T-helper 2 cell treated with Interferon-gamma antibody and Interleukin-4, amounts not matched to agents 5 μg/mL and 100 μg/mL, for 36 hours (primary cell): ENCODE measurements around the gene MAPK11.

Experiments
- DNase-seq: peaks from one replicate; pipeline ENCODE4 v3.0.0; 2021; ENCODE audit warnings: low spot score
- H3K27ac Mint-ChIP-seq: one replicate; pipeline ENCODE4 v1.8.0; 2021; ENCODE audit warnings: mild to moderate bottlenecking, mixed read lengths
- H3K27me3 Mint-ChIP-seq: one replicate; pipeline ENCODE4 v1.8.0; 2021; ENCODE audit warnings: low read depth, mixed read lengths
- H3K36me3 Mint-ChIP-seq: one replicate; pipeline ENCODE4 v1.8.0; 2021; ENCODE audit warnings: low read depth, mixed read lengths
- H3K4me1 Mint-ChIP-seq: one replicate; pipeline ENCODE4 v1.8.0; 2021; ENCODE audit warnings: low read depth, mixed read lengths
- H3K4me3 Mint-ChIP-seq: one replicate; pipeline ENCODE4 v1.8.0; 2022; ENCODE audit warnings: mild to moderate bottlenecking, moderate library complexity, mixed read lengths
- H3K9me3 Mint-ChIP-seq: one replicate; pipeline ENCODE4 v1.8.0; 2021; ENCODE audit warnings: mixed read lengths

The MAPK11 gene

DNA sequence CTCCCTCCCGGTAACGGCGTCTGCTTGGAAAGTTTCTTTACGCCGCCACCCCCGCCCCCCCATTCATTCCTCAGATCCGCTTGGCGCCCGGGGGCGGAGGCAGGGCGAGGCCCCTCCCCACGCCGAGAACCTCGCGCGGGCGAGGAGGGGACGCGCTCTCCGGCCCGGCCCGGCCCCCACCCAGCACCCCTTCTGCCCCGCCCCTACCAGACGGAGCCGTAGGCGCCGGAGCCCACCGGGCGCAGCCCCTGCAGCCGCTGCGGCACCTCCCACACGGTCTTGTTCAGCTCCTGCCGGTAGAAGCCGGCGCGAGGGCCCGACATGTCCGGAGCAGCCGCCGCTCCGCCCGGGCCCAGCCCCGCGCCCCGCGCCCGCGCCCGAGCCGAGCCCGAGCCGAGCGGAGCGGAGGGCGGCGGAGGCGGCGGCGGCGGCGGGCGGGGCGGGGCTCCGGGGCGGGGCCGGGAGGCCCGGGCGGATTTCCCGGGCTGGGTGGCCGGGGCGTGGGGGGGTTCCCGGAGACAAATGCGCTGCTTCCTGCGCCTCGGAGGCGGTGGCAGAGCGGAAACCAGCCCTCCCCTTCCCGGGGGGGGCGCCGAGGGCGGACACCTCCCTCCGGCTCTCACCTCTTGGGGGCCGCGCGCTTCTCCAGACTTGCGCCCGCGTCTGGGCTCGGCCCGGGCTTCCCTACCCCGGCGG is at the start of gene MAPK11:
Gene MAPK11 (minus strand): TSS at position 411 of the 696 bp plus-strand sequence. CDS start 88 bp downstream, at position 323.
- peaks cover 5% of the 10 kb centered on the region for H3K4me1 Mint-ChIP-seq
- H3K36me3 Mint-ChIP-seq = no peaks in the 10 kb centered on the region
- peak; percentile 79 for DNase-seq
- H3K4me3 Mint-ChIP-seq = peak within 1 kb of the TSS; percentile 71
- no peak within 1 kb of the TSS for H3K27ac Mint-ChIP-seq
- H3K9me3 Mint-ChIP-seq = no peaks in the 10 kb centered on the region
- H3K27me3 Mint-ChIP-seq = peaks cover 19% of the 10 kb centered on the region

DNA sequence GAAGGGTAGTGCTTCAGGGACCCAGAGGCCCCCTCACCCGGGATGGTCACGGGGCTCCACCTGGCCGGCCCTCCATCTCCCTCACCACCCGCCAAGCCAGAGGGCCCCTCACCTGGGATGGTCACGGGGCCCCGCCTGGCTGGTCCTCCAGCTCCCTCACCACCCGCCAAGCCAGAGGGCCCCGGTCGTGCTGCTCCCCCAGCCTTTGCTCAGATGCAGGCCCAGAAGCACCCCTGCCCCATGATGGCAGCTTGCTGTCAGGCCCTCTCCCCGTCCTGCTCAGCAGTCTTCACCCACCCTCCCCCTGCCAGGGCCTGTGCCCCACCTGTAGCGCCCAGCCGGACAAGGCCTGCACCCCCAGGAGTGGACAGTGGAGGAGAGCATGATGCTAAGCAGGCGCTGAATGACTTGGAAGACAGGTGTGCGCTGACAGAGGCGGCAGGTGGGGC is 49.3 kb upstream of the MAPK11 start:
- Mint-ChIP-seq H3K36me3 (no peaks in the 10 kb centered on the region), H3K27me3 (no peaks in the 10 kb centered on the region), H3K4me3 (no peak overlapping the region), H3K4me1 (peaks cover 5% of the 10 kb centered on the region), H3K9me3 (no peaks in the 10 kb centered on the region), H3K27ac (no peak overlapping the region)
- DNase-seq = no peak

DNA sequence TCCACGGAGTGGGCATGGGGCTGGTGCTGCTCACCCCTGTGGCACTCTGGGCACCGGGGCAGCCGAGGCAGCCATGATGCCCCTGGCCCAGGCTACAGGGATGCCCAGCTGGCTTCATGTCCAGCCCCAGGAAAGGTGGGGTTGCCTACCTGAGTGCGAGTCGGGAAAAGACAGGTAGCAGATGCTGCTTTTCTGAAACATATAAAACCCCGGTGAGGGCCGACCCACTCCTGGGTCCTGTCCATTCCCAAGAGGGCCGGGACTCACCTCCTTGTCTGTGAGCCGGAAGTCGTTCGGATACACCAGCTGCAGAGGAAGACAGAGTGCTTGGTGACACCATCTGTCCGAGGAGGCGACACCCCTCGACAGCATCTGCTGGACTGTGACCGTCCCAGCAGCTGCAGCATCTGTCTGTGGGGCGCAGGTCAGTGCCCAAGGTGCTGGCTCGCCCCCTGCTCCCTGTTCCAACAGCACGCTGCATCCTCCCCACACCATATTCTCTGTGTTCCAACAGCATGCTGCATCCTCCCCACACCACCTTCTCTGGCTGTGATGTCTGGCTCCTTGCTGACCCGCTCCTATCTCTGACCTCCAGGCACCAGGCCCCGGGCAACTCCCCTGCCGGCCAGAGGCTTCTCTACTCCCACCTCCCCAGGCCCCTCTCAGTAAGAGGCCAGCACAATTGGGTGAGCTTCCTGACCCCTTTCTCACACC is 48.7 kb upstream of the MAPK11 start:
- Mint-ChIP-seq H3K27ac (no peak overlapping the region), H3K4me3 (no peak overlapping the region)
- no peak for DNase-seq

DNA sequence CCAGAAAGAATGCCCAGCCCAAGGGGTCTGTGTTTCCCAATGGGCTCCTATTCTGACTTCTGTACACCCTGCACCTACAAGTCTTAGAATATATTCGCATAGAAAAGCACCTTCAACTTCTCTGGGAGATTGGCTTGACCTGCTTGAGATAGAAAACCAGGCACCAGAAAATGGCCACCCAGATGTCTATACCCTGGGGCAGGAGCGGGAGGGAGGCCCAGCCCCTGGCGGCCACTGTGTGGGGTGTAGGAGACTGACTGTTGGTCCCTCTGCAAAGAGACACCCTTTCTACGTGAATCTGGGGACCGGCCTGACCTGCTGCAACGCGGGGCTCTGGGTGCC is 48.1 kb upstream of the MAPK11 start:
- no peaks in the 10 kb centered on the region for H3K36me3 Mint-ChIP-seq
- DNase-seq = no peak
- no peak overlapping the region for H3K4me3 Mint-ChIP-seq
- H3K9me3 Mint-ChIP-seq = no peaks in the 10 kb centered on the region
- no peaks in the 10 kb centered on the region for H3K27me3 Mint-ChIP-seq
- no peak overlapping the region for H3K27ac Mint-ChIP-seq
- peaks cover 8% of the 10 kb centered on the region for H3K4me1 Mint-ChIP-seq

More for the DNA sequence above, 48.7 kb upstream of the MAPK11 start:
- Mint-ChIP-seq H3K36me3 (no peaks in the 10 kb centered on the region), H3K9me3 (no peaks in the 10 kb centered on the region), H3K4me1 (peaks cover 8% of the 10 kb centered on the region), H3K27me3 (no peaks in the 10 kb centered on the region)

DNA sequence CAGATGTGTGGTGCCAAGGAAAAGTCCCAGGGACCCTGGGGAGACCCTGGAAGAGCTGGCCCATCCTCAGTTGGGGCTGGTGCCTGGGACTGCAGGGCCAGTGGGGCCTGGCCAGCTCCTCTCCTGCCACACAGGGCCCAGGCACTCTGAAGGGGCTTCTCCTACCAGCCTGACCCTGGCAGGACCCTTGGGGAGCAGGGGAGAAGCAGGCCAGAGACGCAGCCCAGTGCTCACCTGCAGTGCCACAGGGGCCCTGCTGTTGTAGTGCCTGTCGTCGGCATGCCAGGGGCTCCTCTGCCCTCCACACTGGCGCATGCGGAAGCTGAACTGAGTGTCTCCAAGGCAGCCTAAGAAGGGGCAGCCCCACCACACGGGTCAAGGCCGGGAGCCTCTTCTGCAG is 47.5 kb upstream of the MAPK11 start:
- Mint-ChIP-seq H3K4me1 (peaks cover 8% of the 10 kb centered on the region), H3K4me3 (no peak overlapping the region), H3K36me3 (no peaks in the 10 kb centered on the region), H3K27ac (no peak overlapping the region), H3K9me3 (no peaks in the 10 kb centered on the region), H3K27me3 (no peaks in the 10 kb centered on the region)
- DNase-seq = no peak

DNA sequence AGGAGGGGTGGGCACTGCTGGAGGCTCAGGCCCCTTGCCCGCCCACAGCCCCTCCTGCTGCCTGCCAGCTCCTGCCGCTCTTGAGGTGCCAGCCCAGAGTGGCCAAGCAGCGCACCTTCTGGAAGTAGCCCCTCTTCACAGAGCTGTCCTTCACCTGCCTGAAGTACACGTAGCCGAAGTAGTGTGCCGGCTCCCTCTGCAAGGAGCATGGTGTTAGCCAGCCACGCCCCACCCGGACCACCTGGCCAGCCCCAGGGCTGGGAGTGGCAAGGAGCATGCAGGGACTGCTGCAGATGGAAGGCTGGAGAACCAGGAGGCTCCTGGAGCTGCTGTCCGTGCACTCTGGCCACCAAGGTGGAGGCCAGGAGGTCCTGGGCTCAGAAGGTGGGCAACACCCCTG is 47.0 kb upstream of the MAPK11 start:
- Mint-ChIP-seq H3K27ac (no peak overlapping the region), H3K36me3 (no peaks in the 10 kb centered on the region), H3K9me3 (no peaks in the 10 kb centered on the region), H3K4me3 (no peak overlapping the region), H3K4me1 (peaks cover 8% of the 10 kb centered on the region), H3K27me3 (no peaks in the 10 kb centered on the region)
- no peak for DNase-seq

DNA sequence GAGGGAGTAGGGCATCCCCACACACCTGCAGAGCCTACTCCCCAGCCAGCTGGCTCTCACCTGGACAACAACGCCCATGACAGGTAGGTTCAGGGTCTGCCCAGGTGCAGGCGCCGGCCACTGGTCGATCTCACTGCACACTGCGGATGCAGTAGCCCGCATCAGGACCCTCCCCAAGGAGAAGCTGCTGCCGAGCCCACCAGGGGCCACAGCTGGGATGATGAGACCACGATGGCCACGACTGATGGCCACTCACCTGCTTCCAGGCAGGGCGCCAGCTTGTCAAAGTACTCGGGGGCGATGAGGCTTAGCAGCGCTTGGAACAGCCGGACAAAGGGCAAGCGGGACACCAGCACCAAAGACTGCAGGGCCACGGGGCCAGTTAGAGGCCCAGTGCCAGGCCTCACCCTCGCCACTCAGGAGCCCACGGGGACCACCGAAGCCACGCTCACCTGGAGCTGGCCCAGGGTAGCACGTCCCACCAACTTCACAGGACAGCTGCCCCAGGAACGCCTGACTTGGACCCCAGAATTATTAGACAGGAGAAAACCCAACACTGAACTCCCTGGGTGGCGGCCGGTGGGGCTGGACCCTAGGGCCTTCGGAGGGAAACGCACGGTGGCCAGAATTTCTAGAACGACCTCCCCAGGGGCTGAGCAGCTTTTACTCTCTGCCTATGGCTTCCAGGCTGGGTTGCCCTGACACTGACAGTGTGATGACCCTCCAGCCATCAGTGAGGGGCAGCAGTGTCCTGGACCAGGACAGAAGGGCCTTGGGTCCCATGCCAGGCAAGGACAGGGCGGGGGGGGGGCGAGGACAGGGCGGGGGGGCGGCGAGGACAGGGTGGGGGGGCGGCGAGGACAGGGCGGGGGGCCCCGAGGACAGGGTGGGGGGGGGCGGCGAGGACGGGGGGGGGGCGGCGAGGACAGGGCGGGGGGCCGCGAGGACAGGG is 46.2 kb upstream of the MAPK11 start:
- Mint-ChIP-seq H3K4me1 (peaks cover 8% of the 10 kb centered on the region), H3K4me3 (no peak overlapping the region), H3K9me3 (no peaks in the 10 kb centered on the region), H3K36me3 (no peaks in the 10 kb centered on the region), H3K27ac (no peak overlapping the region), H3K27me3 (no peaks in the 10 kb centered on the region)
- DNase-seq = no peak

DNA sequence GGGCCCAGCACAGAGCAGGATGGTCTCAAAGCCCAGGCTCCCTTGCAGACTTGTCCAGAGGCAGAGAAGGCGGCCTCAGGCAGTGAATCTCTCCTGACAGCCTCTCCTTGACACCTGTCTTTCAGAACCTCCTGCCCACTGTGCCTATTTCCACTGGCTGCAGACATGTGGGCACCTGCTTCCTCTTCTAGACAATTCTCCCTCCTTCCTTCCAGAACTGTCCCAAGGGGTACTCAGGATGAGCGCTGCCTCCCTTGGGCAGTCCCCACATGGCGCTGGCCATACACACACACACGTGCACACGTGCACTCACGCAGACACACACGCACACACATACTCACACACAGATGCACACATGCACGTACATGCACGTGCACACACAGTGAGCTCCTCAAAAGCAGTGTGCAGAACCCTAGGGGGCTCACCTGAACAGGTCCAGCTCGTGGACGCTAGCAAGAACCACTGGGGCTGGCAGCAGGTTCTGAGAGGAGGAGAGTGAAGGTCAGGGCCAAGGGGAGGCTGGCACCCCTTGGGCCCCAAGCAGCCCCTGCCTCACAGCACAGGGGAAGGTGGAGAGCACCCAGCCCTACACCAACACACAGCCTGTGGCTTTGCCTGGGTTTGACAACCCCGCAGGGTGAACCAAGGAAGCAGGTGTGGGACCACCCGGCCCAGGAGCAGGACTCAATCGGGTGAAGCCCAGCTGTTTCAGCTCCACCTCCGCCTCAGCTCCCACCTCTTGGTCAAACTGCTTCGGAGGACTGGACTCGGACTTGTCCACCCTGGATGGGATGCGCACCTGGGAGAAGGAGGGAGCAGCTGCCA is 45.3 kb upstream of the MAPK11 start:
- Mint-ChIP-seq H3K36me3 (no peaks in the 10 kb centered on the region), H3K4me1 (peaks cover 8% of the 10 kb centered on the region), H3K27ac (peak overlapping the region; percentile 62), H3K9me3 (no peaks in the 10 kb centered on the region), H3K27me3 (no peaks in the 10 kb centered on the region), H3K4me3 (peak overlapping the region; percentile 75)
- no peak for DNase-seq

DNA sequence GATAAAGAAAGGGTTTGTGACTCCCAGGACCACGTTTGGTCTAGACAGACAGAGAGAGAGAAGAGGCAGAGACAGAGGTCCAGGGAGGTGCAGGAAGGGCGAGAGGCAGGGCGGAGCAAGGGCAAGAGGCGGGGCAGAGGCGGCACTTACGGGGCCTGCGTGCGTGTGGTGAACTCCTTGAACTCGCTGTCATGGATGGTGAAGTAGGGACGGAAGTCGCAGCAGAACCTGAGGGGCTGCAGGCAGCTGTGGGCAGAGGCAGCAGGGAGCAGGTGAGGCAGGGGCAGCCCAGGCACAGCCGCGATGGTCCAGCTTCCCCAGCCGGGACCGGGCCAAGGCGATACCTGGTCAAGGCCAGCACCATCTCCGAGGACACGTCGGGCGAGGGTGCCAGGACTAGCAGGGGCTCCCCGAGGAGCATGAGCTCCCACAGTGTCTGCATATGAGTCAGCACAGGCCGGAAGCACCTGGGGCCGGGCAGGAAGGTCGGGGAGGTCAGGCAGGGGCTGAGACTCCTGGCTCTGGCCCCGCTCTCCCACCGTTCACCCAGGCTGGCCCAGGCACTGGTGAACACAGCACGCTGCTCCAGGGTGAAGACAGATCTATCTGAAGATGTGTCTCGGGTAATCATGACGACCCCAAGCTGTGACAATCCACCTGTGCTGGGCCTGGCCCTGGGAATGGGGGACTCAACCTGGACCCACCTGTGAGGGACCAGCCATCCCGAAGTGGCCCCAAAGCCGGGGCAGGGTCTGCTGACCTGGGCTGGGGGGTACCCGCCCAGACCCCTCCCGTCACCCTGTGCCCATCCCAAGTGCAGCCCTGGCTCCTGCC is 44.5 kb upstream of the MAPK11 start:
- peak; percentile 73 for DNase-seq
- Mint-ChIP-seq H3K4me1 (peaks cover 8% of the 10 kb centered on the region), H3K36me3 (no peaks in the 10 kb centered on the region), H3K4me3 (peak overlapping the region; percentile 84), H3K27ac (peak overlapping the region; percentile 86), H3K27me3 (no peaks in the 10 kb centered on the region), H3K9me3 (no peaks in the 10 kb centered on the region)

DNA sequence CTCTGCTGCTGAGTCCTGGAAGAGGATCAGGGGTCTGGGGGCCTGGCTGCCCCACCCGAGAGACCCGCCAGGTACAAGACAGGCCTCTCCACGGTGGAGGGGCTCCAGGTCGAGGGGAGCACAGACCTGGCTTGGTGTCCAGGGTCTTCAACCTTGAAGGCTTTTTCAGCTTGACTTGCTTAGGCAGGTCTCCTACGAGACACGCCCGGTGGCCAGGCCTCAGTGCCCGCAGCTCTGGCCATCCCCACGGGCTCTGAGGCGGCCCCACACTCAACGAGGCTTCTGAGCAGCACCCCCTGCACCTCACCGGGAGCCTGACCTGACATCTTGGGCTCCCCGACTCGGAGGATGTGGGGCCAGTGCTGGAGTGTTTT is 43.9 kb upstream of the MAPK11 start:
- Mint-ChIP-seq H3K27me3 (no peaks in the 10 kb centered on the region), H3K36me3 (no peaks in the 10 kb centered on the region), H3K4me1 (peaks cover 8% of the 10 kb centered on the region), H3K4me3 (peak overlapping the region; percentile 84), H3K9me3 (no peaks in the 10 kb centered on the region), H3K27ac (peak overlapping the region; percentile 86)
- DNase-seq = no peak

DNA sequence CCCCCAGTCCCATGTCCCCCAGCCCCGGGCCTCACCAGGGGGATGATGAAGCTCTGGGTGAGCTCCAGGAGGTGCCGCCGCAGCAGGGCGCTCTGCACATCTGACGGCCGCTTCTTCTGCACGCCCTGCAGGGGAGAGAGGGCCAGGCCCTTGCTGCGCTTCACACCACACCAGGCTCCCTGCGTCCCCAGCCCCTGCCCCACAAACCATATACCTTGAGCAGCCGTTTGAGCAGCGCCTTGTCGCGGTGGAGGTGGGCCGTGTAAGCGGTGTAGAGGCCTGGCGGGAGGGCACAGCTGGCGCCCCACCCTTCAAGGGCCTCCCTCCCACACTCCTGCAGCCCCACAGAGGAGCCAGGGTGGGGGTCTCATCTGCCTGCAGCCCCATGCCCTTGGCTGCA is 43.4 kb upstream of the MAPK11 start:
- no peaks in the 10 kb centered on the region for H3K36me3 Mint-ChIP-seq
- H3K27me3 Mint-ChIP-seq = peaks cover 3% of the 10 kb centered on the region
- H3K27ac Mint-ChIP-seq = peak overlapping the region; percentile 55
- H3K4me1 Mint-ChIP-seq = peaks cover 11% of the 10 kb centered on the region
- no peak for DNase-seq
- peak overlapping the region; percentile 84 for H3K4me3 Mint-ChIP-seq
- no peaks in the 10 kb centered on the region for H3K9me3 Mint-ChIP-seq

DNA sequence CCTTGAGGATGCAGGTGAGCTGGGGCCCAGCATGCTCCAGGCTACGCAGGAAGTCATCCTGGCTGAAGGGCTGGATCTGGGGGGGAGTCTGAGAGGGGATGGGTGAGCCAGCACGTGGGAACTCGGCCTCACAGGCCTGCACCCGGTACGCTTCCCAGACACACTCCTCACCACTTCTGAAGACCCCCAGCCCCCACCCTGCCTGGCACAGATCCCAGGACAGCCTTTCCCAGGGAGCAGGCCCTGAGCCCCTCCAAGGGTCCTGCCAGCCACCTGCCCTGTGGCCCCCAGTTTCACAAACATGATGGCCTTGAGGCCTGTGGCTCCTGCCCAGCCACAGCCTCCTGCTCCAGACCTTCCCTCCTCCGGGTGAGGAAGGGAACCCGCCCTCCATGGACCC is 42.8 kb upstream of the MAPK11 start:
- DNase-seq = no peak
- no peaks in the 10 kb centered on the region for H3K36me3 Mint-ChIP-seq
- H3K4me1 Mint-ChIP-seq = peaks cover 11% of the 10 kb centered on the region
- H3K4me3 Mint-ChIP-seq = no peak overlapping the region
- peaks cover 3% of the 10 kb centered on the region for H3K27me3 Mint-ChIP-seq
- H3K27ac Mint-ChIP-seq = no peak overlapping the region
- no peaks in the 10 kb centered on the region for H3K9me3 Mint-ChIP-seq

DNA sequence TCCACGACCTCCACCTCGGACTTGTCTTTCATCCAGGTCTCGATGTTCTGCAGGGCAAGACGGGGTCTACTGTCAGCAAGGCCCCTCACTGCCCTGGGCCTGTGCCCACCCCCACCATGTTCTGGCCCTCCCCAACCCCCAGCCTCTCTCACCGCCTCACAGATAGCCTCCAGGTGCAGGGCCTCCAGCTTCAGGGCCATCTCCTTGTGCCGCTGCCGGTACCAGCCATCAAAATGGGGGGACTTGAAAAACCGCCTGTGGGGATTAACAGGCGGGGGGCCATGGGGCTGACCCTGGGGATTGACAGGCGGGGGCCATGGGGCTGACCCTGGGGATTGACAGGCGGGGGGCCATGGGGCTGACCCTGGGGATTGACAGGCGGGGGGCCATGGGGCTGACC is 42.2 kb upstream of the MAPK11 start:
- no peak overlapping the region for H3K27ac Mint-ChIP-seq
- H3K27me3 Mint-ChIP-seq = peaks cover 3% of the 10 kb centered on the region
- H3K36me3 Mint-ChIP-seq = no peaks in the 10 kb centered on the region
- no peak overlapping the region for H3K4me3 Mint-ChIP-seq
- no peaks in the 10 kb centered on the region for H3K9me3 Mint-ChIP-seq
- H3K4me1 Mint-ChIP-seq = peaks cover 11% of the 10 kb centered on the region
- no peak for DNase-seq
